Measurements from ENCODE around the gene YIF1B. TPM values are rescaled to one million over a fixed set of nuclear protein-coding genes. Genes with fewer than 3 reads are reported as not detected.

Gene YIF1B
- total and polyA plus RNA-seq, 3 donors from 2014 or later = 52.1 to 63.7 (median 63.5) TPM

DNA sequence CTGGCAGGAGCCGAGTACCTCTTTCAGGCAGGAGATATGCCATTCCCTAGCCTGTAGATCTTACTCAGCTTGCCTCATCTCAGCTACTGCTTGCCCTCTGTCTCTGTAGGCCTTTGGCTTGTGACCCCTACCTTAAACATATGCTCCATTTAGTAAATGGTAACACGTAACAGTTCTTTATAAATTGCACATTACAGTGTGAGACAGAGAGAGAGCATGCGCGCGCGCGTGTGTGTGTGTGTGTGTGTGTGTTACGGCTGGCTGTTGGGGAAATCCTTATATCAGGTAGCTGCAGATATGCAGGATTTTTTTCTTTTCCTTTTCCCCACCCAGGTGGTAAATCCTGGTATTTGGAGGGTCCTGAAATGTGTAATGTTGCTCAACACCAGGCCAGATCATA, 47.2 kb downstream of the YIF1B start:
- intact Hi-C loops (cut with DNase I; ENCODE audit: low total_unique reads) = no loop called here
- TF ChIP-seq POLR2A (IDR thresholded peaks at IDR 0.05) = no peak
- TF ChIP-seq, protein P1, sequence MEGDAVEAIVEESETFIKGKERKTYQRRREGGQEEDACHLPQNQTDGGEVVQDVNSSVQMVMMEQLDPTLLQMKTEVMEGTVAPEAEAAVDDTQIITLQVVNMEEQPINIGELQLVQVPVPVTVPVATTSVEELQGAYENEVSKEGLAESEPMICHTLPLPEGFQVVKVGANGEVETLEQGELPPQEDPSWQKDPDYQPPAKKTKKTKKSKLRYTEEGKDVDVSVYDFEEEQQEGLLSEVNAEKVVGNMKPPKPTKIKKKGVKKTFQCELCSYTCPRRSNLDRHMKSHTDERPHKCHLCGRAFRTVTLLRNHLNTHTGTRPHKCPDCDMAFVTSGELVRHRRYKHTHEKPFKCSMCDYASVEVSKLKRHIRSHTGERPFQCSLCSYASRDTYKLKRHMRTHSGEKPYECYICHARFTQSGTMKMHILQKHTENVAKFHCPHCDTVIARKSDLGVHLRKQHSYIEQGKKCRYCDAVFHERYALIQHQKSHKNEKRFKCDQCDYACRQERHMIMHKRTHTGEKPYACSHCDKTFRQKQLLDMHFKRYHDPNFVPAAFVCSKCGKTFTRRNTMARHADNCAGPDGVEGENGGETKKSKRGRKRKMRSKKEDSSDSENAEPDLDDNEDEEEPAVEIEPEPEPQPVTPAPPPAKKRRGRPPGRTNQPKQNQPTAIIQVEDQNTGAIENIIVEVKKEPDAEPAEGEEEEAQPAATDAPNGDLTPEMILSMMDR (IDR thresholded peaks at IDR 0.05) = no peak
- Histone ChIP-seq H3K9me3 (no peaks in the 10 kb centered on the region), H3K27me3 (no peaks in the 10 kb centered on the region), H3K4me3 (no peak overlapping the region), H3K27ac (no peak overlapping the region), H3K36me3 (ENCODE audit: low read depth, missing control alignments) (no peaks in the 10 kb centered on the region), H3K4me1 (peaks cover 20% of the 10 kb centered on the region)
- 68 to 85% methylated on average over 8 of the region's 8 CpGs for WGBS, 2 donors
- no peak for DNase-seq

DNA sequence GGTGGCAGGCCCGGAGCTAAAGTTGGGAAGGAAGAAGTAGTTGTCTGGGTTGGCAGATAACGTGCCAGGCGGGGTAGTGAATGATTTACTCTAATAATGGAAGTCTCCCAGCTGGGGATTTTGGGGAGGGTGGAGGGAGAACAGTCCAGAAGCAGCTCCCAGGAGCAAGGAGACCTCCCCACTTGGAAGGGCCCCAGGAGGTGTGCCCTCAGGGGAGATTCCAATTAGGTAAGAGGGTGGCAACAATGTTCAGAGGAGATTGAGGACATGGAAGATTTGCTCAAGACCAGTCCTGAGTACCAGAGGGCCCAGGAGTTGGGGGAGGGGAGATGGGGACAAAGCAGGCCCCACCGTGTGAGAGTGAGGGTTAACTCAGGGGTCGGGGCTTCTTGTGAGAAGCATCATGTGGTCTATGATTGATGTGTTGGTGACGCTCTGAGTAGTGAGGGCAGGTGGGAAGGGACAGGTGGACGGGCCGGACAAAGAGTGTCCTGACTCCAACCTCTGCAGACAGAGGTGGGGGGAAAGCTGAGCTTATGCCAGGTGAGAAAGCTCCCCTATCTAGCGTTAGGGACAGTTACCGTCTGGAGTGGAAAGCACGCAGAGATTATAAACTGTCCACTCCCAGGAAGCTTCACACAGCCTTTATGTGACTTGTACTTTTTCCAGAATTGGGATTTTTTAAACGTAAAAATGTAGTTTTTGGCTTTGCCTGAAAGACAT, 47.8 kb downstream of the YIF1B start:
- no peak overlapping the region for H3K4me3 ChIP-seq
- 58 to 74% methylated on average over 12 of the region's 12 CpGs for WGBS, 2 donors
- TF ChIP-seq, protein P1 (IDR thresholded peaks at IDR 0.05) = no peak
- no peak for TF ChIP-seq POLR2A (IDR thresholded peaks at IDR 0.05)

DNA sequence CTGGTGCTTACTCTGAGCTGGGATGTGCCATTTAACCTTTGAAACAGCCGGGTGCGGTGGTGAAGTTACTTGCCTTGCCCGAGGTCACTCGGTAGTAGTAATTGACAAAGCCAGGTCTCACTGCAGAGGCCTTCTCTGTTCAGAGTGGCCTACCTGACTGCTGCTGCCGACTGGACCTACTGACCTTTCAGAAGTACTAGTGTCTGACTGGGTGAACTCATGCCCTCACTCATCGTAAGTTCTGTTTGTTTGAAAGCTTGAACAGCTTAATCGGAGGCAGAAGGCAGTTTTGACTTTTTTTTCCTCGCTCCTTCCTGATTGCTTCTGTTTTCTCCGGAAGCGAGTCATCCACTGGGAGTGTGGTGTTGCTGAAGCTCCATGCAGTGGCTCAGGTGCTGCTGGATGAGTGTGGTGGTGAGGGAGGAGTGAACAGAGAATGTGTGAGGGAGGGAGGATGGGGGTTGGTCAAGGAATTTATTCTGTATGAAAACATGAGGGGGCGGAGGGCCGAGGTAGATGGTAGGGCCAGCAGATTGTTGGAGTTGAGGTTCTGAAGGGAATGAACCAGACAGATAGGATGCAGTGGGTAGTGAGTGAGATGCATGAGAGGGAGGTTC, 48.7 kb downstream of the YIF1B start:
- Histone ChIP-seq H3K36me3 (ENCODE audit: low read depth, missing control alignments) (no peaks in the 10 kb centered on the region), H3K27me3 (no peaks in the 10 kb centered on the region), H3K9me3 (no peaks in the 10 kb centered on the region), H3K4me1 (peaks cover 21% of the 10 kb centered on the region), H3K27ac (no peak overlapping the region), H3K4me3 (no peak overlapping the region)
- TF ChIP-seq, protein P1 (IDR thresholded peaks at IDR 0.05) = no peak
- no peak for TF ChIP-seq POLR2A (IDR thresholded peaks at IDR 0.05)
- intact Hi-C loops (cut with DNase I; ENCODE audit: low total_unique reads) = no loop called here
- 41 to 80% methylated on average over 9 to 12 of the region's 12 CpGs for WGBS, 2 donors
- no peak for DNase-seq

More for the DNA sequence above, 47.8 kb downstream of the YIF1B start:
- intact Hi-C loops (cut with DNase I; ENCODE audit: low total_unique reads) = no loop called here
- Histone ChIP-seq H3K27ac (no peak overlapping the region), H3K36me3 (ENCODE audit: low read depth, missing control alignments) (no peaks in the 10 kb centered on the region), H3K27me3 (no peaks in the 10 kb centered on the region), H3K4me1 (peaks cover 21% of the 10 kb centered on the region), H3K9me3 (no peaks in the 10 kb centered on the region)
- DNase-seq = no peak

DNA sequence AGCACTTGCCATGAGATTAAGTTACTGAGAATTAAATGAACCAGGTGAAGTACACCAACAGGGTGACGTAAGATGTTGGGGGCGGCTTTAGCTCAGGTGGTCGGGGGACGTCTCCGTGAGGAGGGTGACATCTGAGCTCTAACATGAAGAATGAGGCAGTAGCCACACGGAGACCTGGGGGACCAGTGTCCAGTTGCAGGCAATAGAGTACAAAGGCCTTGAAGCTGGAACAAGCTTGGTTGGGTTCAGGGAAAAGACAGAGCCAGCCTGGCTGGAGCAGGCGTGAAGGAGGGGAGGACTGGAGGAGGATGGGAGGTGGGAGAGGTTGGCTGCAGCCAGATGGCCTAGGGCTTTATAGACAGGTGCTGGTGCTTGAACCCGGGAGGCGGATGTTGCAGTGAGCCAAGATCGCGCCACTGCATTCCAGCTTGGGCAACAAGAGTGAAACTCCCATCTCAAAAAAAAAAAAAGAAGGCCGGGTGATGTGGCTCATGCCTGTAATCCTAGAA, 49.8 kb downstream of the YIF1B start:
- TF ChIP-seq POLR2A (IDR thresholded peaks at IDR 0.05) = no peak
- TF ChIP-seq, protein P1 (IDR thresholded peaks at IDR 0.05) = no peak
- Histone ChIP-seq H3K36me3 (ENCODE audit: low read depth, missing control alignments) (no peaks in the 10 kb centered on the region), H3K27me3 (no peaks in the 10 kb centered on the region), H3K4me3 (no peak overlapping the region), H3K9me3 (no peaks in the 10 kb centered on the region), H3K4me1 (peaks cover 21% of the 10 kb centered on the region), H3K27ac (peak overlapping the region in 1 of 2 donors; percentile 89)
- intact Hi-C loops (cut with DNase I; ENCODE audit: low total_unique reads) = no loop called here
- DNase-seq = no peak
- WGBS, 2 donors = 54 to 72% methylated on average over 12 of the region's 12 CpGs

Data from testis (tissue), 3 donors.